Endothelial cell of umbilical vein (primary cell): ENCODE data around the gene NUP153. TPM values are rescaled to one million over a fixed set of nuclear protein-coding genes. Genes with fewer than 3 reads are reported as not detected.

Source experiments
- BruUV-seq: library from RNA; stranded (reverse); fragments of 400-500 nt; replicated peaks from 2 replicates; lab custom pipeline; 2021; lab: Mats Ljungman, UMichigan
- CTCF ChIA-PET: fragments of 300-600, 350-600 bp; sonication (Branson Sonifier 250); formaldehyde crosslinking; loops from one replicate; lab custom pipeline; 2021; ENCODE audit warnings: antibody characterized with exemption, inconsistent platforms; lab: Charles Lee
- POLR2A ChIA-PET: fragments of 300-600, 350-600 bp; sonication (Branson Sonifier 250); formaldehyde crosslinking; loops from one replicate; lab custom pipeline; 2021; ENCODE audit warnings: antibody characterized with exemption, inconsistent platforms; lab: Charles Lee
- DNase-seq: peaks from one replicate; pipeline ENCODE4 v3.0.0-alpha.2; 2011; ENCODE audit warnings: low read depth, low spot score
- FAIRE-seq: peaks from 2 replicates; lab custom pipeline; 2011; peaks lifted over from hg19 to GRCh38; lab: Jason Lieb, UNC
- H2AFZ ChIP-seq: 2 replicates; pipeline ENCODE4 v1.6.0; 2012; ENCODE audit warnings: low read depth, low read length, control low read depth, inconsistent platforms
- H3K27ac ChIP-seq: 2 replicates; pipeline ENCODE4 v1.5.1; 2011; ENCODE audit warnings: low read depth, mild to moderate bottlenecking, control low read depth, low read length, moderate library complexity; ENCODE audit not compliant: insufficient read depth
- H3K27me3 ChIP-seq, 2 experiments: 2 replicates each; pipeline versions ENCODE4 v1.6.0 to v1.6.1; 2011; ENCODE audit warnings: low read length in 2 of 2, mixed read lengths in 1 of 2; ENCODE audit not compliant: control insufficient read depth in 2 of 2, insufficient read depth in 2 of 2
- H3K36me3 ChIP-seq, 2 experiments: 2 replicates in 1 of 2; 3 replicates in 1 of 2; pipeline ENCODE4 v1.5.1; 2011; ENCODE audit warnings: low read length in 2 of 2, mild to moderate bottlenecking in 1 of 2, moderate library complexity in 1 of 2; ENCODE audit not compliant: control insufficient read depth in 2 of 2, insufficient read depth in 2 of 2; ENCODE audit errors: extremely low read depth in 1 of 2
- H3K4me1 ChIP-seq: 3 replicates; pipeline ENCODE4 v1.5.1; 2011; ENCODE audit warnings: mild to moderate bottlenecking, low read length; ENCODE audit not compliant: control insufficient read depth, insufficient read depth; ENCODE audit errors: extremely low read depth
- H3K4me2 ChIP-seq: 2 replicates; pipeline ENCODE4 v1.6.1; 2011; ENCODE audit warnings: low read length, control low read depth, mixed read lengths; ENCODE audit not compliant: insufficient read depth
- H3K4me3 ChIP-seq, 3 experiments: fragments of 200-600 bp in 1 of 3; sonication (generic), shearing (Covaris generic) in 1 of 3; replicated peaks in 1 of 3; 2 replicates each; pipeline ENCODE4 v1.5.1; 2011 to 2016; ENCODE audit warnings: control low read depth in 3 of 3, low read length in 3 of 3, mild to moderate bottlenecking in 2 of 3, inconsistent platforms in 1 of 3, low read depth in 1 of 3, moderate library complexity in 1 of 3; ENCODE audit not compliant: insufficient read depth in 1 of 3
- H3K79me2 ChIP-seq: 2 replicates; pipeline ENCODE4 v1.6.0; 2012; ENCODE audit warnings: low read length, inconsistent platforms; ENCODE audit not compliant: control insufficient read depth, insufficient read depth
- H3K9ac ChIP-seq: replicated peaks from 2 replicates; pipeline ENCODE3; 2011; ENCODE audit warnings: low read length, control low read depth; ENCODE audit not compliant: insufficient read depth; ENCODE audit errors: extremely low read depth
- H3K9me1 ChIP-seq: replicated peaks from 3 replicates; pipeline ENCODE4 v1.6.0; 2011; ENCODE audit warnings: mild to moderate bottlenecking, low read length; ENCODE audit not compliant: control insufficient read depth, insufficient read depth; ENCODE audit errors: extremely low read depth
- H3K9me3 ChIP-seq: replicated peaks from 2 replicates; pipeline ENCODE4 v1.5.1; 2012; ENCODE audit warnings: low read length, inconsistent platforms; ENCODE audit not compliant: control insufficient read depth, insufficient read depth
- H4K20me1 ChIP-seq: replicated peaks from 2 replicates; pipeline ENCODE3; 2011; ENCODE audit warnings: mild to moderate bottlenecking, low read length; ENCODE audit not compliant: control insufficient read depth, insufficient read depth; ENCODE audit errors: extremely low read depth
- CTCF ChIP-seq, 2 donors: IDR thresholded peaks; 1 replicate in 1 of 2; 2 replicates in 1 of 2; pipeline ENCODE4 v1.5.1; 2011; ENCODE audit warnings: low read length in 2 of 2, mild to moderate bottlenecking in 2 of 2, moderate library complexity in 2 of 2, control low read depth in 1 of 2, inconsistent platforms in 1 of 2, low read depth in 1 of 2; ENCODE audit not compliant: insufficient read depth in 1 of 2; ENCODE audit errors: extremely low read depth in 1 of 2
- EZH2 ChIP-seq: IDR thresholded peaks from 2 replicates; pipeline ENCODE4 v1.6.1; 2012; ENCODE audit warnings: borderline replicate concordance, low read depth, mild to moderate bottlenecking, moderate library complexity, low read length, inconsistent platforms; ENCODE audit not compliant: severe bottlenecking
- FOS ChIP-seq: IDR thresholded peaks from 2 replicates; pipeline ENCODE4 v1.6.1; 2011; ENCODE audit warnings: mild to moderate bottlenecking, low read length, moderate library complexity, borderline replicate concordance; ENCODE audit not compliant: insufficient read depth
- GATA2 ChIP-seq: IDR thresholded peaks from 2 replicates; pipeline ENCODE4 v1.7.0; 2011; ENCODE audit warnings: low read depth, mild to moderate bottlenecking, moderate library complexity, mixed read lengths, low read length; ENCODE audit not compliant: insufficient read length, insufficient read depth
- JUN ChIP-seq: IDR thresholded peaks from 2 replicates; pipeline ENCODE4 v1.6.1; 2011; ENCODE audit warnings: borderline replicate concordance, low read depth; ENCODE audit not compliant: insufficient read length, insufficient read depth
- MYC ChIP-seq: IDR thresholded peaks from one replicate; pipeline ENCODE4 v1.6.1; 2011; ENCODE audit warnings: mild to moderate bottlenecking, low read depth, low read length
- POLR2A ChIP-seq: IDR thresholded peaks from 2 replicates; pipeline ENCODE4 v1.6.1; 2012; ENCODE audit warnings: low read depth, mild to moderate bottlenecking, control low read depth, low read length
- dilution Hi-C: fragments of 300-500 bp; cut with MboI; formaldehyde crosslinking; loops from one replicate; pipeline ENCODE4 v1.15.0; 2019; ENCODE audit warnings: low sequenced_read_pairs; ENCODE audit not compliant: extremely low pct_ligation_motif_present
- intact Hi-C: fragments of 100-400 bp; cut with micrococcal nuclease; formaldehyde crosslinking; loops from one replicate; pipeline ENCODE4 v1.10.0; 2022
- polyA plus RNA-seq, 4 experiments: library from polyadenylated mRNA; depleted of rRNA in 3 of 4; stranded (reverse) in 3 of 4; unstranded in 1 of 4; fragments of >200 nt; gene quantifications; 2 replicates each; pipeline versions ENCODE4 v1.2.1 to v1.2.3, GENCODE V29; 2011 to 2012; ENCODE audit warnings: missing spikeins in 1 of 4
- total RNA-seq: library from RNA; stranded (reverse); gene quantifications from 2 replicates; pipeline ENCODE4 v1.2.3, GENCODE V29; 2021

The NUP153 gene
- total and polyA plus RNA-seq, 2 donors (not counting 3 experiments of a cell fraction or from before 2014, with no cell fraction given), result 22.0 to 51.0 TPM

- Histone ChIP-seq H3K9ac (no peak overlapping the region), H2AFZ (no peak overlapping the region), H3K27me3 (no peaks in the 10 kb centered on the region), H3K36me3 (no peaks in the 10 kb centered on the region), H3K4me1 (peaks cover 7% of the 10 kb centered on the region), H3K27ac (no peak overlapping the region), H4K20me1 (no peaks in the 10 kb centered on the region), H3K4me2 (no peak overlapping the region), H3K9me1 (no peaks in the 10 kb centered on the region), H3K9me3 (no peaks in the 10 kb centered on the region), H3K4me3 (no peak overlapping the region), H3K79me2 (no peaks in the 10 kb centered on the region)
- BruUV-seq, result no TSS peak
- TF ChIP-seq FOS, result no peak
- no peak for TF ChIP-seq EZH2
- no peak for TF ChIP-seq POLR2A
- TF ChIP-seq MYC, result no peak
- ChIA-PET POLR2A (interaction anchor here (0.6 kb wide), 1 partner anchor 122 kb away, joined by 5 read pairs; the partner anchor contains the start of gene FAM8A1), CTCF (no interaction called here)
- intact Hi-C loops, result no loop called here
- no peak for FAIRE-seq
- DNase-seq, result no peak
- dilution Hi-C loops, result no loop called here
Observed at GRCh38 chr6:17721671-17722070, 14.9 kb upstream of the NUP153 start.

GRCh38 chr6:17719323-17720041 is 12.8 kb upstream of the NUP153 start:
- FAIRE-seq, result no peak
- Histone ChIP-seq H3K4me1 (peaks cover 18% of the 10 kb centered on the region), H3K9ac (no peak overlapping the region), H2AFZ (no peak overlapping the region), H3K9me3 (no peaks in the 10 kb centered on the region), H3K9me1 (no peaks in the 10 kb centered on the region), H3K79me2 (no peaks in the 10 kb centered on the region), H3K27me3 (no peaks in the 10 kb centered on the region), H4K20me1 (no peaks in the 10 kb centered on the region), H3K36me3 (no peaks in the 10 kb centered on the region), H3K4me2 (no peak overlapping the region), H3K4me3 (no peak overlapping the region), H3K27ac (no peak overlapping the region)
- no TSS peak for BruUV-seq
- dilution Hi-C loops (no loop called here), intact Hi-C loops (no loop called here)
- no peak for DNase-seq
- ChIA-PET CTCF (interaction anchor here (1.0 to 1.7 kb wide), 3 partner anchors 17 to 85 kb away, joined by 3 to 4 read pairs (median 3); no protein-coding TSS in a partner anchor), POLR2A (no interaction called here)
- TF ChIP-seq JUN (no peak), CTCF (IDR thresholded peaks at IDR 0.05; ENCODE audit: extremely low read depth in 1 of 2, insufficient read depth in 1 of 2, low read depth in 1 of 2, low read length in 2 of 2) (no peak), EZH2 (no peak), GATA2 (no peak)
